NCI-H2196 (cell line): ENCODE measurements around the gene TMCO5A.

ENCODE experiments used
- DNase-seq: peaks from one replicate; lab custom pipeline; 2025; ENCODE audit not compliant: unreplicated experiment; lab: John Stamatoyannopoulos, UW

The TMCO5A gene

GRCh38 chr15:37967788-37968187, 33.3 kb downstream of the TMCO5A start:
- DNase-seq: no peak

GRCh38 chr15:37973856-37974255, 39.4 kb downstream of the TMCO5A start:
- no peak for DNase-seq

DNA sequence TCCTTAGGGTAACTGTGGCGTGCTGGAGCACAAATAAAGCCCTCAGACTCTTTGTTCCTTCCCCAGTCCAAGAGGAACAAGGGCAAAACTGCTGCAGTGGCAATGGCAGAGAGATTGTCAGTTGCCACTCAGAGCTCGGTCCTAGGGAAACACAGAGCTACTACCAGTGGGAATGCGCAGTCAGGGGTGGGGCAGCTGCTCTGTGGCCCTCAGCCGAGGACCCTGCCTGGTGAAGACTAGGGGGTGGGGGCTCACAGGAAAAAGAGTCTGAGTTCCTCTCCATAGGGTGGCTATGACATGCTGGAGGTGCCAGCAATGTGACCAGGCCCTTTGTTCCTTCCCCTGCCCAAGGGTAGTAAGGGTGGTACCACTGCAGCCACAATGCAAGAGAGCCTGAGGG, 43.8 kb downstream of the TMCO5A start:
- no peak for DNase-seq

DNA sequence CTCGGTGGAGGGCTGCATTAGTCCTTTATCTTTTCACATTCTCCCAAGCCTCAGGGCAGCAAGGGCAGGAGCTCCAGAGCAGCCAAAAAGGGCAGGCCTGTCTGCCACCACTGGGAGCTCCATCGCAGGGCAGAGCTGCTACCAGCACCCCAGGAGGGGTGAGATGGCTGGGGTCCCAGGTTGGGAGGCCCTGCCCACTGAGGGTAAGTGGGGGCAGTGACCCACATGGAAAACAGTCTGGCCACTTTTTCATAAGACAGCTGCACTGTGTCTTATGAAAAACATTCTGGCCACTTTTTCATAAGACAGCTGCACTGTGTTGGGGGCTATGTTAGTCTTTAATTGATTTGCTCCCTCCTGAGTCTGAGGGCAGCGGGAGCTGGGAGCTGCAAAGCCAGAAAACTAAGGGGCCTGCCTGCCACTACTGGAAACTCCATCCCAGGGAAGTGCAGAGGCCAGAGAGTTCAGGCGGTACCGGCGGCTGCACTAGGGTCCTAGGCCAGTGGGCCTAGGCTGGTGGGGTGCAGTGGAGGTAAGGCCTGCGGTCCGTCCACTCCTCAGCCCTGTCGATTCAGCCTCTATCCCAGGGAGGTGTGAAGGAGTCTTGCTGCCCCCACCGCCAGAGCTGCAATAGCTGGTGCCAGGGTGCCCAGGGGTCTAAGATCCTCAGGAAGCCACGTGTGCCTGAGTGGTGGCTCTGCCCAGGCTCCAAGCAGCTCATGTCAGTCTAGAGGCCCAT, 45.4 kb downstream of the TMCO5A start:
- no peak for DNase-seq

GRCh38 chr15:37981201-37981600, 46.8 kb downstream of the TMCO5A start:
- no peak for DNase-seq

GRCh38 chr15:37981775-37982174, 47.3 kb downstream of the TMCO5A start:
- no peak for DNase-seq

DNA sequence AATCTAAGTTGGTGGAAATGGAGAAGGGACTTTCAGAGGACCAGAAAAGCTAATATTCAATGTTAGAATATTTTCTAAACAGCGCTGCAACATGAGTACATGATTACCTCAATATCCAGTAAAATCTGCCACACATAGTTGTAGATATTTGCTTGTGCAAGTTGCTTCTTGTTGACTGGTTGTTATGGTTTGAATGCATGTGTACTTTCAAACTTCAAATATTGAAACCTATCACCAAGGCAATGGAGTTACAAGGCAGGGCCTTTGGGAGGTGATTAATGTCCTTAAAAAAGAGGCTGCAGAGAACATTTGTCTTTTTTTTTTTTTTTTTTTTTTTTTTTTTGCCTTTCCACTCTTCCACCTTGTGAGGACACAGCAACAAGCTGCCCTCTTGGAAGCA, 49.9 kb downstream of the TMCO5A start:
- DNase-seq: no peak

GRCh38 chr15:37995461-37996347, 61.3 kb downstream of the TMCO5A start:
- peak; percentile 22 for DNase-seq
